GM23338 (cell line): Measurements from ENCODE around the gene OTUD1. TPM values are rescaled to one million over a fixed set of nuclear protein-coding genes. Genes with fewer than 3 reads are reported as not detected.

ENCODE experiments used
- ATAC-seq: fragments of 200-7000 bp; cut with Tn5 transposase; 3 replicates; pipeline ENCODE4 v1.9.1; 2020
- DNase-seq: peaks from one replicate; pipeline ENCODE4 v3.0.0-alpha.2; 2015; ENCODE audit warnings: low spot score
- H2AFZ ChIP-seq: fragments of 200-600 bp; sonication (generic); 2 replicates; pipeline ENCODE4 v1.8.0; 2016; ENCODE audit warnings: antibody characterized with exemption, mild to moderate bottlenecking, moderate library complexity
- H3F3A ChIP-seq: fragments of 200-600 bp; sonication (generic); replicated peaks from 2 replicates; pipeline ENCODE4 v1.8.0; 2017; ENCODE audit warnings: antibody characterized with exemption, mixed run types, low read depth
- H3K27ac ChIP-seq: fragments of 200-600 bp; sonication (generic); 2 replicates; pipeline ENCODE4 v1.6.1; 2016; ENCODE audit warnings: low read depth
- H3K27me3 ChIP-seq: fragments of 200-600 bp; sonication (generic); 2 replicates; pipeline ENCODE4 v1.8.0; 2016; ENCODE audit warnings: mild to moderate bottlenecking, mixed run types, moderate library complexity; ENCODE audit not compliant: insufficient read depth
- H3K36me3 ChIP-seq: fragments of 200-600 bp; sonication (generic); 2 replicates; pipeline ENCODE4 v1.8.0; 2016; ENCODE audit warnings: mild to moderate bottlenecking; ENCODE audit not compliant: insufficient read depth
- H3K4me1 ChIP-seq: fragments of 200-600 bp; sonication (generic); 2 replicates; pipeline ENCODE4 v1.8.0; 2016; ENCODE audit warnings: mild to moderate bottlenecking, moderate library complexity; ENCODE audit not compliant: insufficient read depth
- H3K4me2 ChIP-seq: fragments of 200-600 bp; sonication (generic); 2 replicates; pipeline ENCODE4 v1.7.1; 2017; ENCODE audit warnings: mixed run types
- H3K4me3 ChIP-seq: fragments of 200-600 bp; sonication (generic); 2 replicates; pipeline ENCODE4 v1.6.1; 2016; ENCODE audit warnings: mixed run types
- H3K79me2 ChIP-seq: fragments of 200-600 bp; sonication (generic); replicated peaks from 2 replicates; pipeline ENCODE4 v1.8.0; 2017; ENCODE audit warnings: mild to moderate bottlenecking; ENCODE audit not compliant: insufficient read depth
- H3K9me2 ChIP-seq: fragments of 200-600 bp; sonication (generic); 2 replicates; pipeline ENCODE4 v1.8.0; 2017; ENCODE audit not compliant: insufficient read depth
- H4K20me1 ChIP-seq: fragments of 200-600 bp; sonication (generic); replicated peaks from 2 replicates; pipeline ENCODE4 v1.8.0; 2017; ENCODE audit warnings: mild to moderate bottlenecking; ENCODE audit not compliant: insufficient read depth
- H3K27ac Mint-ChIP-seq: 2 replicates; pipeline ENCODE4 v1.8.0; 2020; ENCODE audit warnings: inconsistent platforms, mild to moderate bottlenecking, moderate library complexity, mixed read lengths
- H3K27me3 Mint-ChIP-seq: 3 replicates; pipeline ENCODE4 v1.8.0; 2022; ENCODE audit warnings: low read depth, mild to moderate bottlenecking, moderate library complexity, mixed read lengths, inconsistent platforms; ENCODE audit not compliant: insufficient read depth, poor library complexity
- H3K36me3 Mint-ChIP-seq: 3 replicates; pipeline ENCODE4 v1.8.0; 2021; ENCODE audit warnings: low read depth, mild to moderate bottlenecking, inconsistent platforms, moderate library complexity, mixed read lengths
- H3K4me1 Mint-ChIP-seq: 3 replicates; pipeline ENCODE4 v1.8.0; 2020; ENCODE audit warnings: mild to moderate bottlenecking, inconsistent platforms, mixed read lengths
- H3K4me3 Mint-ChIP-seq: 3 replicates; pipeline ENCODE4 v1.8.0; 2021; ENCODE audit warnings: moderate library complexity, mild to moderate bottlenecking, inconsistent platforms, mixed read lengths
- H3K9me3 Mint-ChIP-seq: 3 replicates; pipeline ENCODE4 v1.8.0; 2020; ENCODE audit warnings: moderate library complexity, mild to moderate bottlenecking, inconsistent platforms, mixed read lengths
- CREB1 ChIP-seq: fragments of 250-450 bp; sonication (Bioruptor Pico); IDR thresholded peaks from 2 replicates; pipeline ENCODE4 v1.5.0; 2020; ENCODE audit warnings: low read depth, mild to moderate bottlenecking, moderate library complexity
- EZH2phosphoT487 ChIP-seq: fragments of 200-600 bp; sonication (generic); IDR thresholded peaks from one replicate; pipeline ENCODE4 v1.8.1; 2018; ENCODE audit warnings: antibody characterized with exemption; ENCODE audit not compliant: unreplicated experiment
- JUNB ChIP-seq: IDR thresholded peaks from one replicate; pipeline ENCODE4 v1.6.1; 2016; ENCODE audit warnings: antibody characterized with exemption; ENCODE audit not compliant: unreplicated experiment
- POLR2AphosphoS5 ChIP-seq: IDR thresholded peaks from 2 replicates; pipeline ENCODE4 v1.6.1; 2016; ENCODE audit warnings: antibody characterized with exemption, low read depth
- STAT1 ChIP-seq: IDR thresholded peaks from one replicate; pipeline ENCODE4 v1.6.1; 2016; ENCODE audit warnings: antibody characterized with exemption; ENCODE audit not compliant: unreplicated experiment
- ZNF114 ChIP-seq: fragments of 250-450 bp; sonication (Bioruptor Pico); IDR thresholded peaks from 2 replicates; pipeline ENCODE4 v1.5.0; 2020; ENCODE audit warnings: mild to moderate bottlenecking, moderate library complexity
- polyA plus RNA-seq: library from polyadenylated mRNA; unstranded; fragments of >200 nt; fragmentation: Nextera tagmentation; extraction: Ambion mirVana; gene quantifications from 2 replicates; pipeline ENCODE4 v1.2.1, GENCODE V29; 2016
- total RNA-seq: library from RNA; depleted of rRNA; stranded (reverse); fragments of >200 nt; shearing (Covaris generic); gene quantifications from 2 replicates; pipeline ENCODE4 v1.2.3, GENCODE V29; 2014
- TF ChIP-seq, protein P1 (sequence below): IDR thresholded peaks from one replicate; pipeline ENCODE4 v1.6.1; 2018; ENCODE audit warnings: antibody characterized with exemption; ENCODE audit not compliant: unreplicated experiment
- TF ChIP-seq, protein P2 (sequence below): IDR thresholded peaks from 2 replicates; pipeline ENCODE4 v1.6.1; 2016; ENCODE audit warnings: antibody characterized with exemption
- TF ChIP-seq, protein P3 (sequence below), 2 experiments: fragments of 200-600 bp in 1 of 2; sonication (generic) in 1 of 2; conservative IDR thresholded peaks; 2 replicates each; pipeline versions ENCODE4 v1.5.1 to v1.6.1; 2016 to 2017; ENCODE audit warnings: antibody characterized with exemption in 2 of 2, low read depth in 2 of 2, mild to moderate bottlenecking in 2 of 2, moderate library complexity in 1 of 2

Gene OTUD1
- total and polyA plus RNA-seq, 2 experiments from 2014 or later = 2.5 to 8.3 TPM

DNA sequence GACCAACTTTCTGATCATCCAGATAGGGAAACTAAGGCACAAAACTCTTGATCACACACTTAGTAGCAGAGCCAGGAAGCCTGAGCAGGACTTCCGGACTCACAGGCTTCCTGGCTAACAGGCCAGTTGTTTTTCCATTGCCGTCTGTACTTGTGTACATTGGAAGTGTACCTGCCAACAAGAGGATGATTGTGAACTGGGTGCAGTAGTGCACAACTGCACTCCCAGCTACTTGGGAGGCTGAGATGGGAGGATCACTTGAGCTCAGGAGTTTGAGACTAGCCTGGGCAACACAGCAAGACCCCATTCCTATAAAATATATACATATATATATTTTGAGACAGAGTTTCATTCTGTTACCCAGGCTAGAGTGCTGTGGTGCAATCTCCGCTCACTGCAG is 35.2 kb upstream of the OTUD1 start (continued):
- TF ChIP-seq, protein P1, sequence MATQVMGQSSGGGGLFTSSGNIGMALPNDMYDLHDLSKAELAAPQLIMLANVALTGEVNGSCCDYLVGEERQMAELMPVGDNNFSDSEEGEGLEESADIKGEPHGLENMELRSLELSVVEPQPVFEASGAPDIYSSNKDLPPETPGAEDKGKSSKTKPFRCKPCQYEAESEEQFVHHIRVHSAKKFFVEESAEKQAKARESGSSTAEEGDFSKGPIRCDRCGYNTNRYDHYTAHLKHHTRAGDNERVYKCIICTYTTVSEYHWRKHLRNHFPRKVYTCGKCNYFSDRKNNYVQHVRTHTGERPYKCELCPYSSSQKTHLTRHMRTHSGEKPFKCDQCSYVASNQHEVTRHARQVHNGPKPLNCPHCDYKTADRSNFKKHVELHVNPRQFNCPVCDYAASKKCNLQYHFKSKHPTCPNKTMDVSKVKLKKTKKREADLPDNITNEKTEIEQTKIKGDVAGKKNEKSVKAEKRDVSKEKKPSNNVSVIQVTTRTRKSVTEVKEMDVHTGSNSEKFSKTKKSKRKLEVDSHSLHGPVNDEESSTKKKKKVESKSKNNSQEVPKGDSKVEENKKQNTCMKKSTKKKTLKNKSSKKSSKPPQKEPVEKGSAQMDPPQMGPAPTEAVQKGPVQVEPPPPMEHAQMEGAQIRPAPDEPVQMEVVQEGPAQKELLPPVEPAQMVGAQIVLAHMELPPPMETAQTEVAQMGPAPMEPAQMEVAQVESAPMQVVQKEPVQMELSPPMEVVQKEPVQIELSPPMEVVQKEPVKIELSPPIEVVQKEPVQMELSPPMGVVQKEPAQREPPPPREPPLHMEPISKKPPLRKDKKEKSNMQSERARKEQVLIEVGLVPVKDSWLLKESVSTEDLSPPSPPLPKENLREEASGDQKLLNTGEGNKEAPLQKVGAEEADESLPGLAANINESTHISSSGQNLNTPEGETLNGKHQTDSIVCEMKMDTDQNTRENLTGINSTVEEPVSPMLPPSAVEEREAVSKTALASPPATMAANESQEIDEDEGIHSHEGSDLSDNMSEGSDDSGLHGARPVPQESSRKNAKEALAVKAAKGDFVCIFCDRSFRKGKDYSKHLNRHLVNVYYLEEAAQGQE = no peak

DNA sequence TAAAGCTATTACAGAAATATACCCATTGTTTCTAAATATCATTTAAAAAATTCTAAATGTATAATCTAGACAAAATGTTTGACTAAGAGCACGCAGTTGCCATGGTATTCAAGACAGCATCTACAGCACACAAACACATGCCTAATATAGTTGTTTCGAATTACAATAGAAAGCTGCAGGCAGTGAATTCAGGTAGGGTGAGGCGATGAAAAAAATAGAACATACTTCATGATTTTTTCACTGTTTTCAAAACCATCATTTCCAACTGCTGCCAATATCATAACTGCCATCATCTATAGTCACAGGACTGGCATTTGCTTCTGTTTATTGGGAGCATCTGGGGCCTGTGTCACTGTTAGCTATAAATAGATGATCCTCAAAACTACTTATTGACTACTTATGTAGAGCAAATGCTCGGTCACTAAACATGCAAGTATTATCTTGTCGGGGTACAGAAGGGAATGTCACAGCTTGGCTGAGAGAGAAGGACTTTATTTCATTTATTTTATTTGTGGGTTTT is 34.4 kb upstream of the OTUD1 start:
- Mint-ChIP-seq H3K27ac (no peak overlapping the region), H3K4me1 (peaks cover 12% of the 10 kb centered on the region), H3K4me3 (no peak overlapping the region), H3K9me3 (no peaks in the 10 kb centered on the region), H3K27me3 (no peaks in the 10 kb centered on the region), H3K36me3 (no peaks in the 10 kb centered on the region)
- H3K27me3 ChIP-seq = no peaks in the 10 kb centered on the region
- H3K9me2 ChIP-seq = no peaks in the 10 kb centered on the region
- H3K27ac ChIP-seq = no peak overlapping the region
- no peak overlapping the region for H2AFZ ChIP-seq
- H3K4me3 ChIP-seq = no peak overlapping the region
- H4K20me1 ChIP-seq = no peaks in the 10 kb centered on the region
- no peaks in the 10 kb centered on the region for H3K79me2 ChIP-seq
- H3K36me3 ChIP-seq = no peaks in the 10 kb centered on the region
- no peak overlapping the region for H3K4me2 ChIP-seq
- DNase-seq (no peak), ATAC-seq (no peak)
- TF ChIP-seq CREB1 (CRISPR knock-in tag) (no peak), ZNF114 (no peak), EZH2phosphoT487 (no peak), STAT1 (no peak), POLR2AphosphoS5 (no peak), JUNB (no peak)
- TF ChIP-seq, protein P2, sequence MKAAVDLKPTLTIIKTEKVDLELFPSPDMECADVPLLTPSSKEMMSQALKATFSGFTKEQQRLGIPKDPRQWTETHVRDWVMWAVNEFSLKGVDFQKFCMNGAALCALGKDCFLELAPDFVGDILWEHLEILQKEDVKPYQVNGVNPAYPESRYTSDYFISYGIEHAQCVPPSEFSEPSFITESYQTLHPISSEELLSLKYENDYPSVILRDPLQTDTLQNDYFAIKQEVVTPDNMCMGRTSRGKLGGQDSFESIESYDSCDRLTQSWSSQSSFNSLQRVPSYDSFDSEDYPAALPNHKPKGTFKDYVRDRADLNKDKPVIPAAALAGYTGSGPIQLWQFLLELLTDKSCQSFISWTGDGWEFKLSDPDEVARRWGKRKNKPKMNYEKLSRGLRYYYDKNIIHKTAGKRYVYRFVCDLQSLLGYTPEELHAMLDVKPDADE = no peak
- TF ChIP-seq, protein P1 = no peak
- TF ChIP-seq, protein P3, sequence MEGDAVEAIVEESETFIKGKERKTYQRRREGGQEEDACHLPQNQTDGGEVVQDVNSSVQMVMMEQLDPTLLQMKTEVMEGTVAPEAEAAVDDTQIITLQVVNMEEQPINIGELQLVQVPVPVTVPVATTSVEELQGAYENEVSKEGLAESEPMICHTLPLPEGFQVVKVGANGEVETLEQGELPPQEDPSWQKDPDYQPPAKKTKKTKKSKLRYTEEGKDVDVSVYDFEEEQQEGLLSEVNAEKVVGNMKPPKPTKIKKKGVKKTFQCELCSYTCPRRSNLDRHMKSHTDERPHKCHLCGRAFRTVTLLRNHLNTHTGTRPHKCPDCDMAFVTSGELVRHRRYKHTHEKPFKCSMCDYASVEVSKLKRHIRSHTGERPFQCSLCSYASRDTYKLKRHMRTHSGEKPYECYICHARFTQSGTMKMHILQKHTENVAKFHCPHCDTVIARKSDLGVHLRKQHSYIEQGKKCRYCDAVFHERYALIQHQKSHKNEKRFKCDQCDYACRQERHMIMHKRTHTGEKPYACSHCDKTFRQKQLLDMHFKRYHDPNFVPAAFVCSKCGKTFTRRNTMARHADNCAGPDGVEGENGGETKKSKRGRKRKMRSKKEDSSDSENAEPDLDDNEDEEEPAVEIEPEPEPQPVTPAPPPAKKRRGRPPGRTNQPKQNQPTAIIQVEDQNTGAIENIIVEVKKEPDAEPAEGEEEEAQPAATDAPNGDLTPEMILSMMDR (conservative IDR thresholded peaks at IDR 0.05; ENCODE audit: low read depth in 2 of 2) = no peak
- peaks cover 16% of the 10 kb centered on the region for H3K4me1 ChIP-seq
- no peaks in the 10 kb centered on the region for H3F3A ChIP-seq
